Measurements from ENCODE around the gene FRMD5. TPM values are rescaled to one million over a fixed set of nuclear protein-coding genes. Genes with fewer than 3 reads are reported as not detected.
A peak's percentile ranks its signal among the peaks of the same experiment; 100 is the strongest.
"Not testable (repeated sequence)": the region's sequence is repeated elsewhere in the genome, so short reads cannot be mapped to it uniquely, and the experiment has no call there.

FRMD5 gene
- polyA plus RNA-seq, 1 experiment: 5.2 TPM

GRCh38 chr15:43830691-43831275, 364.3 kb downstream of the FRMD5 start:
- H3K27me3 ChIP-seq (ENCODE audit: control insufficient read depth, insufficient read depth, low read length); POLR2A ChIA-PET; DNase-seq (ENCODE audit: low read depth, low spot score); CTCF ChIA-PET; H3K9me3 ChIP-seq (ENCODE audit: control insufficient read depth, insufficient read depth, low read length); H3K27ac ChIP-seq (ENCODE audit: low read depth, low read length); H3K4me3 ChIP-seq (ENCODE audit: low read depth, low read length): not testable (repeated sequence)

DNA sequence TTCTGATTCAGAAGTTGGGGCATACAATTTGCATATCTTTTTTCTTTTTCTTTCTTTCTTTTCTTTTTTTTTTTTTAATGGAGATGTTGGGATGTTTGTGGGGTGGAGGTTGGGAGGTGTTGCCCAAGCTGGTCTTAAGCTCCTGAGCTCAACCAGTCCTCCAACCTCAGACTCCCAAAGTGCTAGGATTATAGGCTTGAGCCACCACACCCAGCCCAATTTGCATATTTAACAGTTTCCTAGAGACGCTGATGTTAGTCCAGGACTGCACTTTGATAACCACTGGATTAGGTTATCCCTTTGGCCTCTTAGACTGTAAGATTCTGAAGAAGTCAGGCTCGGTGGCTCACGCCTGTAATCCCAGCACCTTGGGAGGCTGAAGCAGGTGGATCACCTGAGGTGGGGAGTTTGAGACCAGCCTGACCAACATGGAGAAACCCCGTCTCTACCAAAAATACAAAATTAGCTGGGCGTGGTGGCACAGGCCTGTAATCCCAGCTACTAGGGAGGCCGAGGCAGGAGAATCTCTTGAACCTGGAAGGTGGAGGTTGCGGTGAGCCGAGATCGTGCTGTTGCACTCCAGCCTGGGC, 365.0 kb downstream of the FRMD5 start:
- H3K9me3 ChIP-seq (ENCODE audit: control insufficient read depth, insufficient read depth, low read length); CTCF ChIA-PET; H3K27ac ChIP-seq (ENCODE audit: low read depth, low read length); H3K4me3 ChIP-seq (ENCODE audit: low read depth, low read length); H3K27me3 ChIP-seq (ENCODE audit: control insufficient read depth, insufficient read depth, low read length); POLR2A ChIA-PET; DNase-seq (ENCODE audit: low read depth, low spot score): not testable (repeated sequence)

DNA sequence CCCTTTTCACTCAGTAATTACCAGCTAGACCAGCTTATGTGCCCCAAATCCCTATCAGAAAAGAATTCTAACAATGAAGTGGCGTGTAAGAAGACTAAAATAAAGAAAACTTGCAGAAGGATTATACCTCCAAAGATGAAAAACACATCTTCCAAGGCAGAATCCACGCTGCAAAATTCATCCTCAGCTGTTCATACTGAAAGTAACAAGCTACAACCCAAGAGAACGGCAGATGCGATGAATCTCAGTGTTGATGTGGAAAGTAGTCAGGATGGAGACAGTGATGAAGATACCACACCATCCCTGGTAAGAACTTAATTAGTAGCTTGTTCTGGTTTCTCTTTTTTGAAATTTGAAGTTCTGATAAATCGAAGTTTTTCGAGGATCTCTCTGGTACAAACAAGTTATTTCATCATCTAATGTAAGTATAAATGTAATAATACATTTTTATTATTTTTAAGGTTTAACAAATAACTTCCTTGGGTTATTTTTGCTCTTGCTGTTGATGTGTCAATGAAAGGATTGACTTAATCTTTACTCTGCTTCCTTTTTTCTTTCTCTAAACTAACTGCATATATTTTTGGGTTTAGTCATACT, 366.9 kb downstream of the FRMD5 start:
- ChIA-PET POLR2A (interaction anchor here (0.8 kb wide), 1 partner anchor 36 kb away, joined by 3 read pairs; the partner anchor contains the start of gene SERF2), CTCF (no interaction called here)
- no peak overlapping the region for H3K27ac ChIP-seq (ENCODE audit: low read depth, low read length)
- no peaks in the 10 kb centered on the region for H3K27me3 ChIP-seq (ENCODE audit: control insufficient read depth, insufficient read depth, low read length)
- TF ChIP-seq CTCF (IDR thresholded peaks at IDR 0.05; ENCODE audit: low read depth, low read length): no peak
- peak overlapping the region; percentile 75 for H3K4me3 ChIP-seq (ENCODE audit: low read depth, low read length)
- no peaks in the 10 kb centered on the region for H3K9me3 ChIP-seq (ENCODE audit: control insufficient read depth, insufficient read depth, low read length)
- no peak for DNase-seq (ENCODE audit: low read depth, low spot score)

DNA sequence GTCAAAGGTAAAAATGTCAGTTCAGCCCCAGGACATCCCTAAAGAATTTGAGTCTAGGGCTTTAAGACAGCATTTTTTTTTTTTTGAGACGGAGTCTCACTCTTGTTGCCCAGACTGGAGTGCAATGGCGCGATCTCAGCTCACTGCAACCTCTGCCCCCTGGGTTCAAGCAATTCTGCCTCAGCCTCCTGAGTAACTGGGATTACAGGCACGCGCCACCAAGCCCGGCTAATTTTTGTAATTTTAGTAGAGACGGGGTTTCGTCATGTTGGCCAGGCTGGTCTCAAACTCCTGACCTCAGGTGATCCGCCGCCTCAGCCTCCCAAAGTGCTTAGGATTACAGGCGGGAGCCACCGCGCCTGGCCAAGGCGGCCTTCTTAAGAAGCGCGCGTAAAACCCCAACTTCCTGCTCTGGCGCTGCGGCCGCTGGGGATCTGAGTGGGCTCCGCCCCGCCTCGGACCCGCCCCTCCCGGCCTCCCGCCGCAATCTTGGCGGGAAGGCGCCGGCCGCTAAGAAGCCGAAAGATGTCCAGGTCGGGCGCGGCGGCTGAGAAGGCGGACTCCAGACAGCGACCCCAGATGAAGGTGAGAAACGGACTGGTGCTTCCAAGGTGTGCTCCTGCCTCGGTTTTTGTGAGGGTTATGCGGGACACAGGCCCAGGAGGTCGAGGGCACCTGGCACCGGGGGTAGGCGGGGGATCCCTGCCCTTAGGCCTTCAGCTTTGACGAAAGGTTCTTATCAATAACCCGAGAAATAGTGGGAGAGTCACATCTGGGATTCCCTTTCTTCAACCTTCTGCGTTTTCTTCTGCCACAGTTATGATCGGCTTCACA, 368.3 kb downstream of the FRMD5 start, which contains the start of gene WDR76:
TSS of gene WDR76 (plus strand) at position 495 of the 834 bp plus-strand sequence. CDS start at position 526, 31 bp downstream.
- ChIA-PET POLR2A (no interaction called here), CTCF (interaction anchor here (0.6 kb wide), 1 partner anchor 366 kb away, joined by 3 read pairs; no protein-coding TSS in a partner anchor)
- peak within 1 kb of the TSS; percentile 75 for H3K4me3 ChIP-seq (ENCODE audit: low read depth, low read length)
- no peaks in the 10 kb centered on the region for H3K27me3 ChIP-seq (ENCODE audit: control insufficient read depth, insufficient read depth, low read length)
- peak within 1 kb of the TSS; percentile 11 for H3K27ac ChIP-seq (ENCODE audit: low read depth, low read length)
- DNase-seq (ENCODE audit: low read depth, low spot score): peak; percentile 34
- no peaks in the 10 kb centered on the region for H3K9me3 ChIP-seq (ENCODE audit: control insufficient read depth, insufficient read depth, low read length)
- no peak for TF ChIP-seq CTCF (IDR thresholded peaks at IDR 0.05; ENCODE audit: low read depth, low read length)

DNA sequence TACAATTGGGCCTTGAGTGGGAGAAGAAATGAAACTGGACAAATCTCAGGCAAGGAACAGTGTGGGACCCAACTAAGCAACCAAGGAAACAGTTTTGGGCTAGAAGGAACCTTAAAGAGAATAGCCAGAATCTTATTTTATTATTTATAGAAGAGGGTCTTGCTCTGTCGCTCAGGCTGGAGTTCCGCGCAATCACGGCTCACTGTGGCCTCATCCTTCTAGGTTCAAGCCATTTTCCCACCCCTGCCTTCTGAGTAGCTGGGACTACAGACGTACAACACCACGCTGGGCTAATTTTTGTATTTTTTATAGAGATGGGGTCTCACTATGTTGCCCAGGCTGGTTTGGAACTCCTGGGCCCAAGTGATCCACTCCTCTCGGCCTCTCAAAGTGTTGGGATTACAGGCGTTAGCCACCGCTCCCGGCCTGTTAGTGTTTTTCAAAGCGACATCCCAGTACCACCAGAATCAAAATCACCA, 369.0 kb downstream of the FRMD5 start:
- no peak for TF ChIP-seq CTCF (IDR thresholded peaks at IDR 0.05; ENCODE audit: low read depth, low read length)
- no peak for DNase-seq (ENCODE audit: low read depth, low spot score)
- H3K27me3 ChIP-seq (ENCODE audit: control insufficient read depth, insufficient read depth, low read length): no peaks in the 10 kb centered on the region
- H3K27ac ChIP-seq (ENCODE audit: low read depth, low read length): no peak overlapping the region
- no peaks in the 10 kb centered on the region for H3K9me3 ChIP-seq (ENCODE audit: control insufficient read depth, insufficient read depth, low read length)
- ChIA-PET POLR2A (no interaction called here), CTCF (no interaction called here)
- H3K4me3 ChIP-seq (ENCODE audit: low read depth, low read length): no peak overlapping the region; the same call in 1 of the 2 replicates

GRCh38 chr15:43825305-43825704, 369.8 kb downstream of the FRMD5 start:
- POLR2A ChIA-PET: interaction anchor here (1.3 kb wide), 1 partner anchor 32 kb away, joined by 11 read pairs; no protein-coding TSS in a partner anchor
- H3K4me3 ChIP-seq (ENCODE audit: low read depth, low read length); H3K27me3 ChIP-seq (ENCODE audit: control insufficient read depth, insufficient read depth, low read length); CTCF ChIA-PET; DNase-seq (ENCODE audit: low read depth, low spot score); H3K27ac ChIP-seq (ENCODE audit: low read depth, low read length); H3K9me3 ChIP-seq (ENCODE audit: control insufficient read depth, insufficient read depth, low read length): not testable (repeated sequence)

Data from AG04450 (cell line).